ENCODE data around the gene RANBP10. TPM values are rescaled to one million over a fixed set of nuclear protein-coding genes. Genes with fewer than 3 reads are reported as not detected.

RANBP10 gene
- total and polyA plus RNA-seq, 10 of the 15 experiments (the other 5 are each of a cell fraction or from before 2014, with no cell fraction given): 1.2 to 20.4 (median 10.8) TPM

GRCh38 chr16:67806428-67807147 lies at the start of gene RANBP10, which contains the start of gene TSNAXIP1 (continued):
- TF ChIP-seq BHLHE40 (IDR thresholded peaks at IDR 0.05; ENCODE audit: borderline replicate concordance in 1 of 2, low read depth in 2 of 2, low read length in 1 of 2): peak; percentile 29 to 65; a peak in 2 of 4 replicates
- peak; percentile 86 for TF ChIP-seq SREBF1 (IDR thresholded peaks at IDR 0.05; ENCODE audit: low read length)
- TF ChIP-seq SRF (IDR thresholded peaks at IDR 0.05; ENCODE audit: low read depth in 2 of 2, low read length in 2 of 2): 0 out of 4 replicates have a peak, but pooled peaks of 1 of the 2 experiments have one; percentile 7

- H3K36me3 ChIP-seq (ENCODE audit: control insufficient read depth in 2 of 2, insufficient read depth in 2 of 2, low read length in 1 of 2): peaks cover 4% of the 10 kb centered on the region in 2 experiments; a peak in 3 of 4 replicates
- ChIA-PET CTCF (interaction anchor here (0.6 to 1.3 kb wide), 2 partner anchors 16 to 39 kb away, joined by 3 read pairs; no protein-coding TSS in a partner anchor), POLR2A (interaction anchor here (1.0 to 1.3 kb wide), 2 partner anchors 9 to 163 kb away, joined by 3 to 4 read pairs; partner anchors contain the start of genes CENPT and NUTF2), SMC1A (ENCODE audit: uncharacterized antibody, unreplicated experiment) (interaction anchor here (1.0 to 1.1 kb wide), 2 partner anchors 18 to 39 kb away, joined by 3 read pairs; no protein-coding TSS in a partner anchor), RAD21 (ENCODE audit: unreplicated experiment) (interaction anchor here (0.6 to 1.3 kb wide), 2 partner anchors 11 to 56 kb away, joined by 3 to 4 read pairs; no protein-coding TSS in a partner anchor)
- no peaks in the 10 kb centered on the region for H3K4me1 ChIP-seq (ENCODE audit: control insufficient read depth, insufficient read depth, low read length)
- WGBS (ENCODE audit: insufficient coverage, insufficient replicate concordance, low lambda C conversion rate, missing lambda C conversion rate): 72% methylated on average over 10 of the region's 10 CpGs
- H4K20me1 ChIP-seq (ENCODE audit: control insufficient read depth, insufficient read depth): no peaks in the 10 kb centered on the region
- H3K4me3 ChIP-seq: no peak overlapping the region
- no peak for DNase-seq (ENCODE audit: low read depth, low spot score)
- H3K9ac ChIP-seq (ENCODE audit: control insufficient read depth, insufficient read depth, low read length): no peak overlapping the region
- H3K9me3 ChIP-seq (replicated peaks; ENCODE audit: control insufficient read depth, insufficient read depth, low read length): no peaks in the 10 kb centered on the region
- no peak for FAIRE-seq
- no peak for ATAC-seq
- TF ChIP-seq TAF1 (IDR thresholded peaks at IDR 0.05; ENCODE audit: borderline replicate concordance, low read depth, low read length): no peak
- TF ChIP-seq WRNIP1 (IDR thresholded peaks at IDR 0.05; ENCODE audit: borderline replicate concordance, low read depth, low read length): no peak
- TF ChIP-seq HDAC2 (IDR thresholded peaks at IDR 0.05): no peak
- TF ChIP-seq MLLT1 (IDR thresholded peaks at IDR 0.05): no peak
- TF ChIP-seq RUNX3 (IDR thresholded peaks at IDR 0.05; ENCODE audit: low read length): no peak
- no peak for TF ChIP-seq ZNF217 (IDR thresholded peaks at IDR 0.05)
- no peak for TF ChIP-seq MEF2A (IDR thresholded peaks at IDR 0.05; ENCODE audit: insufficient read depth, low read depth, low read length)
- TF ChIP-seq TCF12 (IDR thresholded peaks at IDR 0.05; ENCODE audit: low read depth, low read length): no peak
- no peak for TF ChIP-seq NBN (IDR thresholded peaks at IDR 0.05)
- TF ChIP-seq FOXM1 (IDR thresholded peaks at IDR 0.05; ENCODE audit: low read depth, low read length): no peak
- no peak for TF ChIP-seq SUPT20H (IDR thresholded peaks at IDR 0.05; ENCODE audit: borderline replicate concordance, control insufficient read depth, low read depth, low read length)
- no peak for TF ChIP-seq RAD51 (IDR thresholded peaks at IDR 0.05)
- TF ChIP-seq IRF3 (IDR thresholded peaks at IDR 0.05): no peak
- TF ChIP-seq FOS (IDR thresholded peaks at IDR 0.05; ENCODE audit: borderline replicate concordance, extremely low read depth, insufficient read length): no peak
- no peak for TF ChIP-seq ASH2L (IDR thresholded peaks at IDR 0.05; ENCODE audit: borderline replicate concordance, low read depth)
- in situ Hi-C loops (cut with MboI) (no loop called here), intact Hi-C loops (cut with micrococcal nuclease; ENCODE audit: unreplicated experiment) (no loop called here)
- no peak overlapping the region for H3K4me2 ChIP-seq (ENCODE audit: control insufficient read depth, insufficient read depth)
- H2AFZ ChIP-seq (ENCODE audit: control insufficient read depth, low read depth, low read length): no peak overlapping the region
- peaks cover 56% of the 10 kb centered on the region for H3K79me2 ChIP-seq (ENCODE audit: control insufficient read depth, insufficient read depth, low read length)
- no peaks in the 10 kb centered on the region for H3K27me3 ChIP-seq (replicated peaks in 1 of 2; ENCODE audit: control insufficient read depth in 2 of 2, insufficient read depth in 2 of 2, low read length in 1 of 2)
- H3K27ac ChIP-seq (ENCODE audit: control insufficient read depth, insufficient read depth): no peak overlapping the region
- BruUV-seq (replicated peaks): no TSS peak
These were observed 49.4 kb upstream of the RANBP10 start for GRCh38 chr16:67855789-67856188.
